Measurements from ENCODE around the gene FAM9C. TPM values are rescaled to one million over a fixed set of nuclear protein-coding genes. Genes with fewer than 3 reads are reported as not detected.

Gene FAM9C
- total and polyA plus RNA-seq, 9 of the 15 experiments (the other 6 are each of a cell fraction or from before 2014, with no cell fraction given), result not detected

- TF ChIP-seq, protein P1, sequence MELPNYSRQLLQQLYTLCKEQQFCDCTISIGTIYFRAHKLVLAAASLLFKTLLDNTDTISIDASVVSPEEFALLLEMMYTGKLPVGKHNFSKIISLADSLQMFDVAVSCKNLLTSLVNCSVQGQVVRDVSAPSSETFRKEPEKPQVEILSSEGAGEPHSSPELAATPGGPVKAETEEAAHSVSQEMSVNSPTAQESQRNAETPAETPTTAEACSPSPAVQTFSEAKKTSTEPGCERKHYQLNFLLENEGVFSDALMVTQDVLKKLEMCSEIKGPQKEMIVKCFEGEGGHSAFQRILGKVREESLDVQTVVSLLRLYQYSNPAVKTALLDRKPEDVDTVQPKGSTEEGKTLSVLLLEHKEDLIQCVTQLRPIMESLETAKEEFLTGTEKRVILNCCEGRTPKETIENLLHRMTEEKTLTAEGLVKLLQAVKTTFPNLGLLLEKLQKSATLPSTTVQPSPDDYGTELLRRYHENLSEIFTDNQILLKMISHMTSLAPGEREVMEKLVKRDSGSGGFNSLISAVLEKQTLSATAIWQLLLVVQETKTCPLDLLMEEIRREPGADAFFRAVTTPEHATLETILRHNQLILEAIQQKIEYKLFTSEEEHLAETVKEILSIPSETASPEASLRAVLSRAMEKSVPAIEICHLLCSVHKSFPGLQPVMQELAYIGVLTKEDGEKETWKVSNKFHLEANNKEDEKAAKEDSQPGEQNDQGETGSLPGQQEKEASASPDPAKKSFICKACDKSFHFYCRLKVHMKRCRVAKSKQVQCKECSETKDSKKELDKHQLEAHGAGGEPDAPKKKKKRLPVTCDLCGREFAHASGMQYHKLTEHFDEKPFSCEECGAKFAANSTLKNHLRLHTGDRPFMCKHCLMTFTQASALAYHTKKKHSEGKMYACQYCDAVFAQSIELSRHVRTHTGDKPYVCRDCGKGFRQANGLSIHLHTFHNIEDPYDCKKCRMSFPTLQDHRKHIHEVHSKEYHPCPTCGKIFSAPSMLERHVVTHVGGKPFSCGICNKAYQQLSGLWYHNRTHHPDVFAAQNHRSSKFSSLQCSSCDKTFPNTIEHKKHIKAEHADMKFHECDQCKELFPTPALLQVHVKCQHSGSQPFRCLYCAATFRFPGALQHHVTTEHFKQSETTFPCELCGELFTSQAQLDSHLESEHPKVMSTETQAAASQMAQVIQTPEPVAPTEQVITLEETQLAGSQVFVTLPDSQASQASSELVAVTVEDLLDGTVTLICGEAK (IDR thresholded peaks at IDR 0.05), result peak; percentile 16; the same call in 1 of the 2 replicates
- TF ChIP-seq, protein P1 (CRISPR knock-in tag; IDR thresholded peaks at IDR 0.05), result no peak
- TF ChIP-seq ZNF134 (CRISPR knock-in tag; conservative IDR thresholded peaks at IDR 0.05), result no peak
- TF ChIP-seq KLF16 (IDR thresholded peaks at IDR 0.05), result no peak
- no peak for TF ChIP-seq TGIF2 (CRISPR knock-in tag; IDR thresholded peaks at IDR 0.05)
Observed at GRCh38 chrX:13013363-13014110, 30.9 kb downstream of the FAM9C start (continued).
